ENCODE data around the gene SORL1.

Gene SORL1

GRCh38 chr11:121664144-121664543 is 212.0 kb downstream of the SORL1 start:
- FAIRE-seq (no peak), DNase-seq (ENCODE audit: insufficient read length) (no peak)
- TF ChIP-seq POLR2A (IDR thresholded peaks at IDR 0.05; ENCODE audit: low read depth, low read length): no peak
- TF ChIP-seq POLR2AphosphoS5 (IDR thresholded peaks at IDR 0.05; ENCODE audit: low read depth, low read length): no peak
- TF ChIP-seq TAF1 (IDR thresholded peaks at IDR 0.05; ENCODE audit: borderline replicate concordance, low read depth, low read length): no peak

- TF ChIP-seq TAF1 (IDR thresholded peaks at IDR 0.05; ENCODE audit: borderline replicate concordance, low read depth, low read length) (no peak), POLR2A (IDR thresholded peaks at IDR 0.05; ENCODE audit: low read depth, low read length) (no peak), POLR2AphosphoS5 (IDR thresholded peaks at IDR 0.05; ENCODE audit: low read depth, low read length) (no peak)
- FAIRE-seq: no peak
- no peak for DNase-seq (ENCODE audit: insufficient read length)
Observed at GRCh38 chr11:121665206-121665838, 213.2 kb downstream of the SORL1 start.

GRCh38 chr11:121667836-121668235 is 215.7 kb downstream of the SORL1 start:
- TF ChIP-seq POLR2AphosphoS5 (IDR thresholded peaks at IDR 0.05; ENCODE audit: low read depth, low read length) (no peak), POLR2A (IDR thresholded peaks at IDR 0.05; ENCODE audit: low read depth, low read length) (no peak), TAF1 (IDR thresholded peaks at IDR 0.05; ENCODE audit: borderline replicate concordance, low read depth, low read length) (no peak)
- FAIRE-seq: no peak

DNA sequence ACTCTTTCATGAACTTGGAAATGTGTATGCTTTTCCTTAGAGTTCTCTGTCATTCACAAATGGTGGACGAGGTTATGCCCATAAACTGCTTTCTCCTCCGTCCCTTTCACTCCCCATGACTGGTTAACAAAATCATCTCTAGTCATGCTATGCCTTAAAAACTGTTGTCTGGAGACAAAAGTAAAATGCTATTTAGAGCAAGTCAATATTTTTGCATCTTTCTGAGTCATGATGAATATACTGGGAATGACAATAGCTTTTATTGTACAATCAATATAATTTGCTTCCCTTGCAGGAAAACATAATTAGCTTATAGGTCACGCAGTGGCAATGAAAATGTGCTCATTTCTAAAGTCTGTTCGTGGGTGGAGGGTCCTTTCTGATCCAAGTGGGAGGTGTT is 217.3 kb downstream of the SORL1 start:
- no peak for TF ChIP-seq POLR2AphosphoS5 (IDR thresholded peaks at IDR 0.05; ENCODE audit: low read depth, low read length)
- TF ChIP-seq TAF1 (IDR thresholded peaks at IDR 0.05; ENCODE audit: borderline replicate concordance, low read depth, low read length): no peak
- TF ChIP-seq POLR2A (IDR thresholded peaks at IDR 0.05; ENCODE audit: low read depth, low read length): no peak
- DNase-seq (ENCODE audit: insufficient read length) (no peak), FAIRE-seq (no peak)

More at GRCh38 chr11:121667836-121668235, 215.7 kb downstream of the SORL1 start:
- no peak for DNase-seq (ENCODE audit: insufficient read length)

GRCh38 chr11:121670266-121670665 is 218.2 kb downstream of the SORL1 start:
- FAIRE-seq (no peak), DNase-seq (ENCODE audit: insufficient read length) (no peak)
- TF ChIP-seq POLR2A (IDR thresholded peaks at IDR 0.05; ENCODE audit: low read depth, low read length) (no peak), POLR2AphosphoS5 (IDR thresholded peaks at IDR 0.05; ENCODE audit: low read depth, low read length) (no peak), TAF1 (IDR thresholded peaks at IDR 0.05; ENCODE audit: borderline replicate concordance, low read depth, low read length) (no peak)

DNA sequence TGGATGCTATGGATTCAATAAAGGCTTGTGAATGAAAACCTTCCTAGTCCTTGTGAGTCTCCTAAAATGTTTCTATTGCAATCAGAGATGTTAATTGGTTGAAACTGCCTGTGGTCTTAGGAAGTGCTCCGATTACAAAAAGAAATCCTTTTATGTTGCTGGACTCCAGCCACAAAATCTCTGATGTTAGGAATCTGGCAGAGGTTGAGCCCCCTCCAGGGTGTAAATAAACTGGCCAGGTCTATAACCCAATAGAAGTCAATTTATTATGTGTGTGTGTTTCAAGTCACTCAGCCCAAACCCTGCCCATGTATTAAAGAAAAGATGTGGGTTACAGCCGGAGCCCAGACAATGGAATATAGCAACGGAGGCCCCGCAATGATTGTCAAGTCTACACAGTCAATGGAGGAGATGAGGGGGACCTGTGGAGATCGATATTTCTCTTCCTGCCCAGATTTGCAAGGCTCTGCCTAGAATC is 218.7 kb downstream of the SORL1 start:
- TF ChIP-seq POLR2AphosphoS5 (IDR thresholded peaks at IDR 0.05; ENCODE audit: low read depth, low read length) (no peak), POLR2A (IDR thresholded peaks at IDR 0.05; ENCODE audit: low read depth, low read length) (no peak), TAF1 (IDR thresholded peaks at IDR 0.05; ENCODE audit: borderline replicate concordance, low read depth, low read length) (no peak)
- FAIRE-seq (no peak), DNase-seq (ENCODE audit: insufficient read length) (no peak)

DNA sequence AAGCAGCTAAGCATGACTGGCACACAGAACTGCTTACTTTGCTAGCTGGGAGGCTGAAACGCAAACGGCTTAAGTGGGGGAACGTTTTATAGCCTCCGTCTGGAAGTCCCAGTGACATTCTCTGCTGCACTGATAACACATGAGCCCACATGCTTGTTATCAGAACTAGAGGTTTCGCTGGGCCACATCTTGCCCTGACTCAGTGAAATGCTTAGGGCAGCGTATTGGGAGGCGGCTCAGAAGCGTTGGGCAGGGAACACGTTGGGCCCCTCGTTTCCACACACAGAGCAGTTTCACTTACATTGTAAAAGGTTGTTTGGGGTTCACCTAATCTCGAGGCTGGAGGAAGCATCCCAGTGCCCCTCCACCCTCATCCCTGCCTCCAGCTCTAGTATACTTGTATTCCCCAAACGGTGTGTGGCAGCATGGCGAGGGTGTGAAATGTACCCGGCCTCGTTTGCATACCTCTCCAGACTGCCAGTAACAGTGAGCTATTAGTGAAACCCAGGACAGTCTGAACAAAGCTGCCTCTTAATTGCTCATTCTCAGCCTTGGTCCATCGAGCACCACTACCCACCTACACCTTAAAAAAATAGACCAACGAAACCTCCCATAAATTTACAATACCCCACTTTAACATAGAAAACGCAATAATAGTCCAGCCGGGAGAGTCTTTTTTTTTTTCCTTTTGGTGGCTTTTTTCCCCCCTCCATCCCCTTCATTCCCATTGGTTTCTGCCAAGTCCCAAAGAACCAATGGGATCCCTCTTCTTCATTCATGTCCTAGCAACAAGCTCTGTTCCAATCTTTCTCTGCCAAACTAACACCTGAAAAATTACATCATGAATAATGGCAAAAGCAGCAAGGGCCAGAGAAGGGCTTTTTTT is 219.4 kb downstream of the SORL1 start:
- no peak for TF ChIP-seq POLR2AphosphoS5 (IDR thresholded peaks at IDR 0.05; ENCODE audit: low read depth, low read length)
- FAIRE-seq: no peak
- no peak for DNase-seq (ENCODE audit: insufficient read length)

DNA sequence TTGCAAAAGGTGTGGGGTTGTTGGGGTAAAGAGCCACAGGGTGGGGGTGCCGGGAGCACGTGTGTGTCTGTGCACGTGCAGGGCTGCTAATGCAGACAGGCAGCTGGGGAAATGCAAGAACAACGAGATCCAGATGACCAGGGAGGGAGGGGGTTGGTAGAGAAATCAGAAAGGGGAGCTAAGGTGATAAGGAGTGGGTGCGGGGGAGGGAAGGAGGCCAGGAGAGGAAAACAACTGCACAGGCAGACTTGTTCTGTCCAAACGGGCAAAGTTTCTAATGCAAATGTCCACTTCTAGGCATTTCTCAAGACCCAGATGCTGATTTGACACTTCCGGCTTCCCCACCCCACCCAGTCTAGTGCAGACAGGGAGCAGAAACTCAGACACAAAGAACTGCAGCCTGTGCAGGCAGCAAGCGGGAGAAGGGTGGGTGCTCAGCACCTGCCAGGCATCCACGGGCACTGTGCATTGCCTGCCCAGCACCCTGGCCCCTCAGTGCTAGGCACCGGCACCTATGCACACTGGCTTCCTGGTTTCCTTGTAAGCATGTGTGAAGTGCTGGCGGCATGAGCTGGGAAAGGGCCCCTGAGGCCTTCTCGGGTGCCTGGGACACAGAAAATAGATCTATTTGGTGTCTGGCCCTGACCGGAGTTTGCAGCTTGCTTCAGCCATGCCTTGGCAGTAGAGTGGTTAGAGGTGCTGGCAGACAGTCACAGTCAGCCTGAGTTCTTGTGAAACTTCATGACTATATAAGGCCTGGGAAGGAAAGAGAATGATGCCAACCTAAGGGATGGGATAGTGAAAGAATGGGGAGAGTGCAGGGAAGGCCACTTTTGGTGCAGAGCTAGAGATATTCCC is 220.7 kb downstream of the SORL1 start:
- DNase-seq (ENCODE audit: insufficient read length): no peak
- FAIRE-seq: no peak
- TF ChIP-seq POLR2AphosphoS5 (IDR thresholded peaks at IDR 0.05; ENCODE audit: low read depth, low read length): no peak
- TF ChIP-seq TAF1 (IDR thresholded peaks at IDR 0.05; ENCODE audit: borderline replicate concordance, low read depth, low read length): no peak
- TF ChIP-seq POLR2A (IDR thresholded peaks at IDR 0.05; ENCODE audit: low read depth, low read length): no peak

DNA sequence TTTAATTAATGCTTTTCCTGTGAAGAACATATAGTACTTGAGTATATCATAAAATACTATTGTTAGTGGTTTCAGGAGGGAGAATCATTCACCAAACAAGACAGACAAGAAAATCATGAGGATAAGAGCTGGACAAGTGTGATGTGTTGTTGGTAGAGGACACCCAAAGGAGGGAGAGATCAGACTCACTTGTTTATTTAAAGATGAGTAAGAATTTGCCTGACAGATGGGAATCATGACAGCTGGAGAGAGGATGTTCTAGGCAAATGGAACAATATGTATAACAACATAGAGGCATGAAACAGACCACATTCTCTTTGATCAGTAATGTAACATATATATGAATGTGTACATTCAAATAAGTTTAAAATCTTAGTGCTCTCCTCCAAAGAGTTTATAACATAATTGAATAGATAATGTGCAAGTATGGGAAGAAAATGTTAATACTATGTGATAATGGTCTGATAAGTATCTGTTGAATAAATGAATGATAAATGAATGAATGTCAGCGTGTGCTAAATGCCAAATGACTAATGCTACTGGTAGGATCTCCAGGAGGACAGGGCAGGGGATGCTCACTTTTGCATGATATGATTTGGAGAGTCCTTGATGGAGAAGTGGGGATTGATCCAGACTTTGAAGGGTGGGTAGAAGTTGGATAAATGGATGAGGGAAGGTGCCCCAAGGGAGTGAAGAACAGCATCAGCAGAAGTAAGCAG is 229.6 kb downstream of the SORL1 start:
- FAIRE-seq (no peak), DNase-seq (ENCODE audit: insufficient read length) (no peak)
- TF ChIP-seq TAF1 (IDR thresholded peaks at IDR 0.05; ENCODE audit: borderline replicate concordance, low read depth, low read length) (no peak), POLR2AphosphoS5 (IDR thresholded peaks at IDR 0.05; ENCODE audit: low read depth, low read length) (no peak), POLR2A (IDR thresholded peaks at IDR 0.05; ENCODE audit: low read depth, low read length) (no peak)
